GM23248 (cell line): Measurements from ENCODE around the gene ZNF460. TPM values are rescaled to one million over a fixed set of nuclear protein-coding genes. Genes with fewer than 3 reads are reported as not detected.

Experiments
- DNase-seq: peaks from one replicate; pipeline ENCODE4 v3.0.0-alpha.2; 2015
- H2AFZ ChIP-seq: fragments of 200-600 bp; sonication (generic); 2 replicates; pipeline ENCODE4 v1.6.1; 2016; ENCODE audit warnings: antibody characterized with exemption
- H3F3A ChIP-seq: fragments of 200-600 bp; sonication (generic); 2 replicates; pipeline ENCODE4 v1.6.1; 2016; ENCODE audit warnings: mild to moderate bottlenecking, antibody characterized with exemption, mixed run types; ENCODE audit not compliant: insufficient read depth
- H3K27ac ChIP-seq: fragments of 200-600 bp; sonication (generic); 2 replicates; pipeline ENCODE4 v1.5.1; 2016; ENCODE audit warnings: mild to moderate bottlenecking
- H3K27me3 ChIP-seq: fragments of 200-600 bp; sonication (generic); replicated peaks from 2 replicates; pipeline ENCODE4 v1.6.1; 2016; ENCODE audit warnings: mild to moderate bottlenecking; ENCODE audit not compliant: insufficient read depth
- H3K36me3 ChIP-seq: fragments of 200-600 bp; sonication (generic); 2 replicates; pipeline ENCODE4 v1.6.1; 2016; ENCODE audit warnings: low read depth, mild to moderate bottlenecking
- H3K4me1 ChIP-seq: fragments of 200-600 bp; sonication (generic); 2 replicates; pipeline ENCODE4 v1.6.1; 2016; ENCODE audit warnings: mild to moderate bottlenecking; ENCODE audit not compliant: insufficient read depth
- H3K4me2 ChIP-seq: fragments of 200-600 bp; sonication (generic); one replicate; pipeline ENCODE4 v1.6.1; 2016; ENCODE audit warnings: mild to moderate bottlenecking; ENCODE audit not compliant: unreplicated experiment
- H3K4me3 ChIP-seq: fragments of 200-600 bp; sonication (generic); 2 replicates; pipeline ENCODE4 v1.5.1; 2016; ENCODE audit warnings: mild to moderate bottlenecking
- H3K79me2 ChIP-seq: fragments of 200-600 bp; sonication (generic); 2 replicates; pipeline ENCODE4 v1.6.1; 2016; ENCODE audit warnings: mild to moderate bottlenecking; ENCODE audit not compliant: insufficient read depth
- H3K9ac ChIP-seq: fragments of 200-600 bp; sonication (generic); 2 replicates; pipeline ENCODE4 v1.6.1; 2016; ENCODE audit warnings: mild to moderate bottlenecking
- H3K9me2 ChIP-seq: fragments of 200-600 bp; sonication (generic); 2 replicates; pipeline ENCODE4 v1.6.1; 2016; ENCODE audit warnings: mixed run types, mild to moderate bottlenecking, moderate library complexity; ENCODE audit not compliant: insufficient read depth
- H3K9me3 ChIP-seq: fragments of 200-600 bp; sonication (generic); one replicate; pipeline ENCODE4 v1.6.1; 2017; ENCODE audit warnings: low read depth
- H4K20me1 ChIP-seq: fragments of 200-600 bp; sonication (generic); 2 replicates; pipeline ENCODE4 v1.6.0; 2016; ENCODE audit not compliant: insufficient read depth
- EZH2 ChIP-seq: fragments of 200-600 bp; sonication (generic); IDR thresholded peaks from 2 replicates; pipeline ENCODE4 v1.6.1; 2018; ENCODE audit warnings: antibody characterized with exemption, mild to moderate bottlenecking; ENCODE audit not compliant: insufficient read depth, poor library complexity, severe bottlenecking
- EZH2phosphoT487 ChIP-seq: fragments of 200-600 bp; sonication (generic); IDR thresholded peaks from 2 replicates; pipeline ENCODE4 v1.6.1; 2018; ENCODE audit warnings: antibody characterized with exemption, moderate library complexity, mild to moderate bottlenecking, low read depth; ENCODE audit not compliant: insufficient read depth
- WGBS, 2 experiments: methylation state at CpG; one replicate each; pipeline ENCODE4 v1.1.6; 2015 to 2017; ENCODE audit warnings: low lambda C conversion rate in 2 of 2, low coverage in 1 of 2; ENCODE audit errors: missing lambda C conversion rate in 2 of 2; 5-methylcytosine and 5-hydroxymethylcytosine counted together
- in situ Hi-C: fragments of 300-500 bp; cut with MboI; formaldehyde crosslinking; loops from 2 replicates; pipeline ENCODE4 v1.15.0; 2020
- polyA plus RNA-seq: library from polyadenylated mRNA; unstranded; fragments of >200 nt; fragmentation: Nextera tagmentation; extraction: Ambion mirVana; gene quantifications from 2 replicates; pipeline ENCODE4 v1.2.1, GENCODE V29; 2016
- total RNA-seq: library from RNA; depleted of rRNA; stranded (reverse); fragments of >200 nt; shearing (Covaris generic); gene quantifications from 2 replicates; pipeline ENCODE4 v1.2.3, GENCODE V29; 2014

ZNF460 gene
- total and polyA plus RNA-seq, 2 experiments from 2014 or later = 7.6 to 49.3 TPM

GRCh38 chr19:57262044-57262443 lies 18.2 kb upstream of the ZNF460 start:
- Histone ChIP-seq H3K27me3 (no peaks in the 10 kb centered on the region), H3F3A (0 out of 2 replicates have a peak, but pooled peaks cover 7% of the 10 kb centered on the region), H2AFZ (no peak overlapping the region), H3K79me2 (peaks cover 39% of the 10 kb centered on the region), H3K27ac (no peak overlapping the region), H4K20me1 (peaks cover 4% of the 10 kb centered on the region; the same call in 1 of the 2 replicates), H3K9me2 (no peaks in the 10 kb centered on the region), H3K4me1 (no peaks in the 10 kb centered on the region), H3K4me2 (no peak overlapping the region), H3K9ac (no peak overlapping the region), H3K36me3 (peaks cover 12% of the 10 kb centered on the region), H3K4me3 (no peak overlapping the region), H3K9me3 (no peaks in the 10 kb centered on the region)
- in situ Hi-C loops = no loop called here
- TF ChIP-seq EZH2phosphoT487 (no peak), EZH2 (no peak)
- whole genome bisulfite sequencing, 2 experiments = 100% methylated on average over 3 of the region's 3 CpGs
- no peak for DNase-seq

- Histone ChIP-seq H3K9ac (no peak overlapping the region), H3K27ac (no peak overlapping the region), H3K4me3 (no peak overlapping the region), H3K4me1 (no peaks in the 10 kb centered on the region), H3K4me2 (no peak overlapping the region), H3K79me2 (peaks cover 27% of the 10 kb centered on the region), H3K9me2 (no peaks in the 10 kb centered on the region), H3F3A (0 out of 2 replicates have a peak, but pooled peaks cover 7% of the 10 kb centered on the region), H4K20me1 (peaks cover 4% of the 10 kb centered on the region; the same call in 1 of the 2 replicates), H3K36me3 (peaks cover 11% of the 10 kb centered on the region; the same call in 1 of the 2 replicates), H3K27me3 (no peaks in the 10 kb centered on the region), H2AFZ (no peak overlapping the region), H3K9me3 (no peaks in the 10 kb centered on the region)
- TF ChIP-seq EZH2 = no peak
- no peak for TF ChIP-seq EZH2phosphoT487
- no peak for DNase-seq
- in situ Hi-C loops = no loop called here
- WGBS, 2 experiments = 100% methylated on average over 1 of the region's 1 CpG
Measured at GRCh38 chr19:57263244-57263741, 17.0 kb upstream of the ZNF460 start.

DNA sequence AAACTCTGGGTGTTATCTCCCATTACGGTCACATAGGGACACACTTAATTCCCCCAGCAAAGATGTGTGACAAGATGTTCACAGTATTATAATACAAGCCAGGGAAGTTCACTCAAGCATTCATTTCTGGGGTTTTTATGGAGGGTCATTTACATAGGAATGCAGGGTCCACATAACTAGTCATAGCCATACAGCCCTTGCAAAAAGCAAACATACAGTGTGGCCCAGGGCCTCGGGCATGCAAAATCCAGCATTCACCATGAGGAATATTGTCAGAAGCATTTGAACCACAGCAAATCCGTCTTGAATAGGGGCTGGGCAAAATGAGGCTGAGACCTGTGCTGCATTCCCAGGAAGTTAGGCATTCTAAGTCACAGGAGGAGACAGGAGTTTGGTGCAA lies 13.0 kb upstream of the ZNF460 start:
- no peak for TF ChIP-seq EZH2phosphoT487
- TF ChIP-seq EZH2 = no peak
- peaks cover 12% of the 10 kb centered on the region for H3K4me1 ChIP-seq
- no peak overlapping the region for H3K4me3 ChIP-seq
- in situ Hi-C loops = no loop called here
- no peak for DNase-seq
- H3K4me2 ChIP-seq = no peak overlapping the region
- H3K9me3 ChIP-seq = no peaks in the 10 kb centered on the region
- H3K79me2 ChIP-seq = no peaks in the 10 kb centered on the region
- H3K27me3 ChIP-seq = no peaks in the 10 kb centered on the region
- H3K9ac ChIP-seq = no peak overlapping the region
- H3K36me3 ChIP-seq = no peaks in the 10 kb centered on the region
- H3F3A ChIP-seq = peaks cover 14% of the 10 kb centered on the region; the same call in 1 of the 2 replicates
- H4K20me1 ChIP-seq = no peaks in the 10 kb centered on the region
- H3K9me2 ChIP-seq = no peaks in the 10 kb centered on the region
- 81 to 82% methylated on average over 3 of the region's 3 CpGs for WGBS, 2 experiments
- H3K27ac ChIP-seq = no peak overlapping the region
- H2AFZ ChIP-seq = no peak overlapping the region

GRCh38 chr19:57269515-57270250 lies 10.6 kb upstream of the ZNF460 start:
- H3K4me1 ChIP-seq = peaks cover 12% of the 10 kb centered on the region
- no peaks in the 10 kb centered on the region for H4K20me1 ChIP-seq
- peaks cover 14% of the 10 kb centered on the region; the same call in 1 of the 2 replicates for H3F3A ChIP-seq
- TF ChIP-seq EZH2phosphoT487 = no peak
- no peak for TF ChIP-seq EZH2
- in situ Hi-C loops = no loop called here
- WGBS, 2 experiments = 74 to 83% methylated on average over 4 of the region's 4 CpGs
- H3K4me3 ChIP-seq = no peak overlapping the region
- H3K27me3 ChIP-seq = no peaks in the 10 kb centered on the region
- 0 out of 2 replicates have a peak overlapping the region, but pooled peaks have one; percentile 5 for H3K9ac ChIP-seq
- H3K27ac ChIP-seq = no peak overlapping the region
- H2AFZ ChIP-seq = no peak overlapping the region
- H3K9me2 ChIP-seq = no peaks in the 10 kb centered on the region
- no peaks in the 10 kb centered on the region for H3K79me2 ChIP-seq
- peak; percentile 93 for DNase-seq
- H3K36me3 ChIP-seq = no peaks in the 10 kb centered on the region
- no peak overlapping the region for H3K4me2 ChIP-seq
- H3K9me3 ChIP-seq = no peaks in the 10 kb centered on the region
